Neural progenitor cell (in vitro differentiated cells): ENCODE data around the gene PNLDC1. TPM values are rescaled to one million over a fixed set of nuclear protein-coding genes. Genes with fewer than 3 reads are reported as not detected.

Experiments
- DNase-seq: peaks from one replicate; pipeline ENCODE4 v3.0.0-alpha.2; 2016; ENCODE audit warnings: low spot score
- H2AFZ ChIP-seq: fragments of 200-600 bp; sonication (generic); replicated peaks from 2 replicates; pipeline ENCODE4 v1.6.1; 2016; ENCODE audit warnings: antibody characterized with exemption
- H3F3A ChIP-seq: fragments of 200-600 bp; sonication (generic); 2 replicates; pipeline ENCODE4 v1.6.1; 2016; ENCODE audit warnings: antibody characterized with exemption, low read depth
- H3K27ac ChIP-seq: fragments of 200-600 bp; sonication (generic); 2 replicates; pipeline ENCODE4 v1.5.1; 2016; ENCODE audit warnings: mild to moderate bottlenecking
- H3K27me3 ChIP-seq: fragments of 200-600 bp; sonication (generic); 2 replicates; pipeline ENCODE4 v1.6.1; 2016; ENCODE audit warnings: mild to moderate bottlenecking, moderate library complexity
- H3K36me3 ChIP-seq: fragments of 200-600 bp; sonication (generic); 2 replicates; pipeline ENCODE4 v1.5.1; 2016
- H3K4me1 ChIP-seq: fragments of 200-600 bp; sonication (generic); 2 replicates; pipeline ENCODE4 v1.6.1; 2016; ENCODE audit warnings: mixed run types
- H3K4me2 ChIP-seq: fragments of 200-600 bp; sonication (generic); 2 replicates; pipeline ENCODE4 v1.6.1; 2016
- H3K4me3 ChIP-seq: fragments of 200-600 bp; sonication (generic); 2 replicates; pipeline ENCODE4 v1.5.1; 2016
- H3K79me2 ChIP-seq: fragments of 200-600 bp; sonication (generic); 2 replicates; pipeline ENCODE4 v1.6.1; 2016; ENCODE audit warnings: low read depth
- H3K9ac ChIP-seq: fragments of 200-600 bp; sonication (generic); 2 replicates; pipeline ENCODE4 v1.6.1; 2016
- H3K9me3 ChIP-seq: fragments of 200-600 bp; sonication (generic); 2 replicates; pipeline ENCODE4 v1.5.1; 2016; ENCODE audit warnings: low read depth
- H4K20me1 ChIP-seq: fragments of 200-600 bp; sonication (generic); 2 replicates; pipeline ENCODE4 v1.6.1; 2016; ENCODE audit warnings: low read depth
- H3K27ac Mint-ChIP-seq: 3 replicates; pipeline ENCODE4 v1.8.0; 2021; ENCODE audit warnings: mixed read lengths
- H3K27me3 Mint-ChIP-seq: 2 replicates; pipeline ENCODE4 v1.8.0; 2022; ENCODE audit warnings: low read depth, mild to moderate bottlenecking, inconsistent platforms, moderate library complexity, mixed read lengths; ENCODE audit not compliant: insufficient read depth
- H3K36me3 Mint-ChIP-seq: 3 replicates; pipeline ENCODE4 v1.8.0; 2021; ENCODE audit warnings: mixed read lengths
- H3K4me1 Mint-ChIP-seq: 3 replicates; pipeline ENCODE4 v1.8.0; 2021; ENCODE audit warnings: mixed read lengths
- H3K4me3 Mint-ChIP-seq: 3 replicates; pipeline ENCODE4 v1.8.0; 2021; ENCODE audit warnings: mild to moderate bottlenecking, moderate library complexity, mixed read lengths
- H3K9me3 Mint-ChIP-seq: 3 replicates; pipeline ENCODE4 v1.8.0; 2020; ENCODE audit warnings: mixed read lengths
- EZH2 ChIP-seq: fragments of 200-600 bp; sonication (generic); IDR thresholded peaks from 2 replicates; pipeline ENCODE4 v1.6.1; 2017; ENCODE audit warnings: antibody characterized with exemption, mild to moderate bottlenecking, moderate library complexity
- EZH2phosphoT487 ChIP-seq: fragments of 200-600 bp; sonication (generic); IDR thresholded peaks from 2 replicates; pipeline ENCODE4 v1.6.1; 2017; ENCODE audit warnings: antibody characterized with exemption
- total RNA-seq: library from RNA; depleted of rRNA; stranded (reverse); fragments of >200 nt; gene quantifications from 2 replicates; pipeline ENCODE4 v1.2.3, GENCODE V29; 2015; ENCODE audit warnings: low replicate concordance
- TF ChIP-seq, protein P1 (sequence below): fragments of 200-600 bp; sonication (generic); IDR thresholded peaks from 2 replicates; pipeline ENCODE4 v1.5.1; 2017; ENCODE audit warnings: antibody characterized with exemption, mild to moderate bottlenecking

PNLDC1 gene
- total RNA-seq, 1 donor from 2014 or later: not detected

DNA sequence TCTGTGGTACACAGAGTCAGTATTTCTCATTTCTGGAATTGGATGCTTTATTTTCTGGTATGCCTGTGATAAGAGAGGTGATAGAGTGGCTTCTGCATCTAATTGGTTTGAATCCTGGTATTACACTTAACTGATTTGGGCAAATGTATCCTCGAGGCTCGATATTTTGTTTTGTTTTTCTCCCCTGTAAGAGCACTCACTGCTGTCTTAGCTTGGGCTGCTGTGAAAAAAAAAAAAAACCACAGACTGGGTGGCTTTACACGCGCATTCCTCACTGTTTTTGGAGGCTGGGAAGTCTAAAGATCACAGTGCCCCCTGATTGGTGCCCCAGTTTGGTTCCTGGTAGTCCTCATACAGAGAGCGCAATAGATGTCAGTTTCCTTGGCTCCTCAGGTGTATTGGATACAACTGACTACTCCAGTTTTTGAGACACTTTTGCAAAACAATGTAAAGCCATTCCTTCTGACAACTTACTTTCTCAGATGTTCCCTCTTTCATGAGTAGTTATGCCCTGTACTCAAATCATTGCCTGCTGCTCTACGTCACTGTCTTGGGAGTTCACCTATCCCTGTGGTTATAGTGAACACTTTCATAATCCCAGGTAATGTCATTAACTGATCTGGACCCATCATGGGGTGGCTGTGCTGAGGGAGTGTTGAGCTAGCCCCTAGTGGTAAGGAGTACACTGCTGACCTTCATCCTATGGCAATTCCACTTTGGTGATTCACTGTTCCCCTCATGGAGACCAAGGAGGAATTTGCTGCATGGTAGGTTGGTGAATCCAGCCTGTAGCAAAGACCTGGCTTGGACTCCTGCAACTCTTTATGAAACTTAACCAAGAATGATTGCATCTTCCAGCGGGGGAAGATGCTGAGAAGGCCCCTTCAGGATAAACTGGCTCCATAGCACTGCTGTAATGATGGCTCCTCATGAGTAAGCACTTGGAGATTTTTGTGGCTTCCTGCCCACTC is 41.8 kb upstream of the PNLDC1 start:
- H3K4me2 ChIP-seq: no peak overlapping the region
- H3F3A ChIP-seq: peaks cover 81% of the 10 kb centered on the region
- Mint-ChIP-seq H3K4me1 (peaks cover 22% of the 10 kb centered on the region), H3K27ac (peak overlapping the region; percentile 46), H3K36me3 (peaks cover 46% of the 10 kb centered on the region), H3K27me3 (peaks cover 6% of the 10 kb centered on the region), H3K4me3 (no peak overlapping the region), H3K9me3 (no peaks in the 10 kb centered on the region)
- no peaks in the 10 kb centered on the region for H3K27me3 ChIP-seq
- no peak overlapping the region for H3K9ac ChIP-seq
- H3K27ac ChIP-seq: peak overlapping the region; percentile 27
- H3K4me3 ChIP-seq: no peak overlapping the region
- H2AFZ ChIP-seq: no peak overlapping the region
- H3K4me1 ChIP-seq: peaks cover 21% of the 10 kb centered on the region
- H4K20me1 ChIP-seq: peaks cover 5% of the 10 kb centered on the region
- no peaks in the 10 kb centered on the region for H3K9me3 ChIP-seq
- peaks cover 24% of the 10 kb centered on the region for H3K36me3 ChIP-seq
- TF ChIP-seq, protein P1, sequence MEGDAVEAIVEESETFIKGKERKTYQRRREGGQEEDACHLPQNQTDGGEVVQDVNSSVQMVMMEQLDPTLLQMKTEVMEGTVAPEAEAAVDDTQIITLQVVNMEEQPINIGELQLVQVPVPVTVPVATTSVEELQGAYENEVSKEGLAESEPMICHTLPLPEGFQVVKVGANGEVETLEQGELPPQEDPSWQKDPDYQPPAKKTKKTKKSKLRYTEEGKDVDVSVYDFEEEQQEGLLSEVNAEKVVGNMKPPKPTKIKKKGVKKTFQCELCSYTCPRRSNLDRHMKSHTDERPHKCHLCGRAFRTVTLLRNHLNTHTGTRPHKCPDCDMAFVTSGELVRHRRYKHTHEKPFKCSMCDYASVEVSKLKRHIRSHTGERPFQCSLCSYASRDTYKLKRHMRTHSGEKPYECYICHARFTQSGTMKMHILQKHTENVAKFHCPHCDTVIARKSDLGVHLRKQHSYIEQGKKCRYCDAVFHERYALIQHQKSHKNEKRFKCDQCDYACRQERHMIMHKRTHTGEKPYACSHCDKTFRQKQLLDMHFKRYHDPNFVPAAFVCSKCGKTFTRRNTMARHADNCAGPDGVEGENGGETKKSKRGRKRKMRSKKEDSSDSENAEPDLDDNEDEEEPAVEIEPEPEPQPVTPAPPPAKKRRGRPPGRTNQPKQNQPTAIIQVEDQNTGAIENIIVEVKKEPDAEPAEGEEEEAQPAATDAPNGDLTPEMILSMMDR: peak; percentile 10
- TF ChIP-seq EZH2: no peak
- peaks cover 25% of the 10 kb centered on the region for H3K79me2 ChIP-seq
- DNase-seq: no peak

DNA sequence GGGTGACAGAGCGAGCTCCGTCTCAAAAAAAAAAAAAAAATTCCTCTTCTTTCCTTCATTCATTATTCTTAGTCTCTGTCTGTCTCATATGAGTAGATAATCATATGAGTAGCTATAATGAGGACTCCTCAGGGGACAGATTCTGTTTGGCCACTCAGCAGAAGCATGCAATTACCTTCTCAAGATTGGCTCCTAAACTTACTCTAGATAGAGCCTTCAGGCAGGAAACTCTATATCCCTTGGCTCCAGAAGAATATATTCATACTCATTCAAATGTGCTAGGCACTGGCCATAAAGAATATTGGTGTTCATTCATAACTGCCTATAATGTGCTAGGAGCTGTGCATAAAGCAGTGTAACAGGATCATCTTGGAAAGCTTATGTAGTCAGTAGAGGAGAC is 40.4 kb upstream of the PNLDC1 start:
- peak overlapping the region; percentile 56 for H3K4me3 Mint-ChIP-seq

DNA sequence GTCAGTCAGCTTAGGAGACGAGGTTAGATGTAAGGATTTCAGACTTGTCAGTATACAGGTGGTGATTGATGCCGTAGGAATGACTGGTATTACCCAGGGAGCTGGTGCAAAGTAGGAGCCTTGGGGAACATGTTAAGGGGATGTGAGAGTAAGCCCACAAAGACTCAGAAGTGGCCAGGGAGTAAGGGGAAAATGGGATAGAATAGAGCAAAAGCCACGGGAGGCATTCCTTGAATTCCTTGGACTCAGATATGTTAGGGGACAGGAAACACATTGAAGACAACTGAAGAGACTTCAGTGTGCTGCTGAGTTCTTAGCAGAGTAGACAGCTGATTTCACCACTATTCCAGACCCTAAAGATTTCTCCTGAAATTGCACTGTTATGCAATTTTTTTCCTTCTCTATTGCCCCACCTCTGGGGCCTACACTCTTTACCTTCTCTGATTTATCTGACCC is 39.4 kb upstream of the PNLDC1 start:
- H3F3A ChIP-seq: peaks cover 59% of the 10 kb centered on the region
- peaks cover 21% of the 10 kb centered on the region for H3K4me1 ChIP-seq
- H3K27ac ChIP-seq: peak overlapping the region; percentile 96
- TF ChIP-seq EZH2: no peak
- TF ChIP-seq, protein P1: no peak
- no peak for TF ChIP-seq EZH2phosphoT487
- peaks cover 29% of the 10 kb centered on the region for H3K4me1 Mint-ChIP-seq
- peak overlapping the region; percentile 80 for H3K4me2 ChIP-seq
- H3K9me3 Mint-ChIP-seq: no peaks in the 10 kb centered on the region
- peak overlapping the region; percentile 93 for H3K4me3 Mint-ChIP-seq
- H3K9ac ChIP-seq: no peak overlapping the region
- peaks cover 40% of the 10 kb centered on the region for H3K36me3 Mint-ChIP-seq
- H3K4me3 ChIP-seq: peak overlapping the region; percentile 57
- peak overlapping the region; percentile 95 for H3K27ac Mint-ChIP-seq
- DNase-seq: peak; percentile 85
- H2AFZ ChIP-seq: no peak overlapping the region
- H3K9me3 ChIP-seq: no peaks in the 10 kb centered on the region
- H4K20me1 ChIP-seq: no peaks in the 10 kb centered on the region
- H3K27me3 Mint-ChIP-seq: peaks cover 4% of the 10 kb centered on the region
- H3K79me2 ChIP-seq: peaks cover 37% of the 10 kb centered on the region
- peaks cover 9% of the 10 kb centered on the region for H3K36me3 ChIP-seq
- H3K27me3 ChIP-seq: no peaks in the 10 kb centered on the region

More for the DNA sequence above, 40.4 kb upstream of the PNLDC1 start:
- no peaks in the 10 kb centered on the region for H3K27me3 ChIP-seq
- H3K4me3 ChIP-seq: no peak overlapping the region
- H3K36me3 ChIP-seq: peaks cover 12% of the 10 kb centered on the region
- H3K79me2 ChIP-seq: peaks cover 28% of the 10 kb centered on the region
- no peak overlapping the region for H2AFZ ChIP-seq
- peak overlapping the region; percentile 80 for H3K4me2 ChIP-seq
- H4K20me1 ChIP-seq: no peaks in the 10 kb centered on the region
- H3F3A ChIP-seq: peaks cover 68% of the 10 kb centered on the region
- Mint-ChIP-seq H3K27me3 (peaks cover 6% of the 10 kb centered on the region), H3K27ac (no peak overlapping the region), H3K36me3 (peaks cover 42% of the 10 kb centered on the region), H3K9me3 (no peaks in the 10 kb centered on the region), H3K4me1 (peaks cover 24% of the 10 kb centered on the region)
- no peak for TF ChIP-seq EZH2
- TF ChIP-seq, protein P1: no peak
- TF ChIP-seq EZH2phosphoT487: no peak
- no peak for DNase-seq
- no peaks in the 10 kb centered on the region for H3K9me3 ChIP-seq
- H3K4me1 ChIP-seq: peaks cover 21% of the 10 kb centered on the region
- H3K27ac ChIP-seq: peak overlapping the region; percentile 96
- no peak overlapping the region for H3K9ac ChIP-seq
